Endodermal cell (in vitro differentiated cells): ENCODE measurements around the gene ARFGEF3. TPM values are rescaled to one million over a fixed set of nuclear protein-coding genes. Genes with fewer than 3 reads are reported as not detected.

Experiments
- DNase-seq: peaks from one replicate; pipeline ENCODE4 v3.0.0-alpha.2; 2017
- H3K27ac ChIP-seq: 2 replicates; pipeline ENCODE4 v1.5.1; 2013; ENCODE audit warnings: mild to moderate bottlenecking, low read depth, low read length, moderate library complexity
- H3K27me3 ChIP-seq: 2 replicates; pipeline ENCODE4 v1.6.1; 2013; ENCODE audit warnings: mild to moderate bottlenecking, low read length, moderate library complexity; ENCODE audit not compliant: insufficient read depth, control insufficient read depth, poor library complexity, severe bottlenecking
- H3K36me3 ChIP-seq: 2 replicates; pipeline ENCODE4 v1.7.0; 2013; ENCODE audit warnings: mild to moderate bottlenecking, low read length, moderate library complexity; ENCODE audit not compliant: control insufficient read depth, insufficient read depth
- H3K4me1 ChIP-seq: one replicate; pipeline ENCODE4 v1.7.0; 2013; ENCODE audit warnings: low read length; ENCODE audit not compliant: control insufficient read depth, insufficient read depth
- H3K4me3 ChIP-seq: 2 replicates; pipeline ENCODE4 v1.5.1; 2013; ENCODE audit warnings: mild to moderate bottlenecking, low read length, moderate library complexity
- H3K9ac ChIP-seq: 2 replicates; pipeline ENCODE4 v1.6.1; 2013; ENCODE audit warnings: mild to moderate bottlenecking, low read length, moderate library complexity; ENCODE audit not compliant: poor library complexity, severe bottlenecking; ENCODE audit errors: extremely low read depth
- H3K9me3 ChIP-seq: 2 replicates; pipeline ENCODE4 v1.6.1; 2013; ENCODE audit warnings: mild to moderate bottlenecking, low read length, moderate library complexity; ENCODE audit not compliant: control insufficient read depth
- H3K27ac Mint-ChIP-seq: 2 replicates; pipeline ENCODE4 v1.8.0; 2020; ENCODE audit warnings: mixed read lengths
- H3K27me3 Mint-ChIP-seq: 2 replicates; pipeline ENCODE4 v1.8.0; 2021; ENCODE audit warnings: mild to moderate bottlenecking, mixed read lengths; ENCODE audit not compliant: insufficient read depth
- H3K36me3 Mint-ChIP-seq: 2 replicates; pipeline ENCODE4 v1.8.0; 2020; ENCODE audit warnings: low read depth, mixed read lengths
- H3K4me1 Mint-ChIP-seq: 2 replicates; pipeline ENCODE4 v1.8.0; 2020; ENCODE audit warnings: mixed read lengths
- H3K4me3 Mint-ChIP-seq: 2 replicates; pipeline ENCODE4 v1.8.0; 2020; ENCODE audit warnings: mild to moderate bottlenecking, moderate library complexity, mixed read lengths
- H3K9me3 Mint-ChIP-seq: 2 replicates; pipeline ENCODE4 v1.8.0; 2020; ENCODE audit warnings: mild to moderate bottlenecking, mixed read lengths
- CTCF ChIP-seq: fragments of 200-600 bp; sonication (generic); conservative IDR thresholded peaks from 2 replicates; pipeline ENCODE4 v1.5.0; 2021; ENCODE audit warnings: antibody characterized with exemption, mild to moderate bottlenecking
- WGBS, 2 experiments: methylation state at CpG; one replicate each; pipeline versions ENCODE4 v1.1.5 to v1.1.7; 2013; ENCODE audit warnings: missing lambda C conversion rate in 2 of 2, mixed read lengths in 1 of 2; ENCODE audit not compliant: insufficient coverage in 1 of 2, insufficient read length in 1 of 2; 5-methylcytosine and 5-hydroxymethylcytosine counted together
- total RNA-seq, 2 donors: library from RNA; stranded (reverse); fragmentation: NEBNext Ultra II Directional in 1 of 2; extraction: Animal tissue kit (Norgen Biotek cat#: 25700) in 1 of 2; gene quantifications; 2 replicates in 1 of 2; 3 replicates in 1 of 2; pipeline ENCODE4 v1.2.1, GENCODE V29; 2021

Gene ARFGEF3
- total RNA-seq, 2 donors from 2014 or later = 10.9 to 14.3 TPM

DNA sequence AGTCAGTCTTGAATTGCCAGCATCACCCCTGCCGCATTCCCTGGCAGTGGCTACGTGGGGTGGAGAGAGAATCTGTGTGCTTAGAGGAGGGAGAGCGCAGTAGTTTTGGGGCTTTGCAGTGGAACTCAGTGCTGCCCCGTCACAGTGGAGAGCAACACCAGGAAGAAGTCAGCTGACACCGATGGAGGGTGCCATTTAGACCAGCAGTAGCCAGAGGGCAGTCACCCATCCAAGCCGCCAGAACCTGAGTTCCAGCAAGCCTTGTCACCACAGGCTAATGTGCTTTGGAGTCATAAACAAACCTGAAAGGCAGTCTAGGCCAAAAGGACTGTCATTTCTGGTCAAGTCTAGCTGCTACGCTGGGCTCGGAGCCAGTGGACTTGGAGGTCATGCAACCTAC lies 32.5 kb upstream of the ARFGEF3 start:
- H3K9me3 ChIP-seq = peaks cover 4% of the 10 kb centered on the region
- Mint-ChIP-seq H3K36me3 (no peaks in the 10 kb centered on the region), H3K27me3 (no peaks in the 10 kb centered on the region), H3K27ac (no peak overlapping the region), H3K4me1 (no peaks in the 10 kb centered on the region), H3K4me3 (no peak overlapping the region), H3K9me3 (peaks cover 9% of the 10 kb centered on the region)
- no peaks in the 10 kb centered on the region for H3K27me3 ChIP-seq
- H3K9ac ChIP-seq = no peak overlapping the region
- H3K36me3 ChIP-seq = no peaks in the 10 kb centered on the region
- peak; percentile 59 for TF ChIP-seq CTCF
- H3K4me3 ChIP-seq = no peak overlapping the region
- 90 to 92% methylated on average over 8 of the region's 8 CpGs for WGBS, 2 experiments
- H3K27ac ChIP-seq = no peak overlapping the region
- H3K4me1 ChIP-seq = no peaks in the 10 kb centered on the region
- DNase-seq = peak; percentile 74

GRCh38 chr6:138142806-138143205 lies 18.9 kb upstream of the ARFGEF3 start:
- Histone ChIP-seq H3K9ac (no peak overlapping the region), H3K9me3 (no peaks in the 10 kb centered on the region), H3K4me3 (no peak overlapping the region), H3K27me3 (no peaks in the 10 kb centered on the region), H3K4me1 (no peaks in the 10 kb centered on the region), H3K36me3 (no peaks in the 10 kb centered on the region), H3K27ac (no peak overlapping the region)
- peaks cover 2% of the 10 kb centered on the region for H3K27me3 Mint-ChIP-seq
- TF ChIP-seq CTCF = no peak
- 97 to 98% methylated on average over 4 of the region's 4 CpGs for WGBS, 2 experiments
- H3K9me3 Mint-ChIP-seq = no peaks in the 10 kb centered on the region
- H3K27ac Mint-ChIP-seq = no peak overlapping the region
- no peaks in the 10 kb centered on the region for H3K4me1 Mint-ChIP-seq
- no peak for DNase-seq
- H3K4me3 Mint-ChIP-seq = no peak overlapping the region
- H3K36me3 Mint-ChIP-seq = no peaks in the 10 kb centered on the region

GRCh38 chr6:138145402-138145801 lies 16.3 kb upstream of the ARFGEF3 start:
- 91 to 100% methylated on average over 2 to 3 of the region's 3 CpGs for WGBS, 2 experiments
- Mint-ChIP-seq H3K4me1 (no peaks in the 10 kb centered on the region), H3K9me3 (no peaks in the 10 kb centered on the region), H3K4me3 (no peak overlapping the region), H3K27ac (no peak overlapping the region), H3K36me3 (no peaks in the 10 kb centered on the region), H3K27me3 (peaks cover 2% of the 10 kb centered on the region)
- Histone ChIP-seq H3K27me3 (no peaks in the 10 kb centered on the region), H3K9me3 (no peaks in the 10 kb centered on the region), H3K27ac (no peak overlapping the region), H3K4me3 (no peak overlapping the region), H3K36me3 (no peaks in the 10 kb centered on the region), H3K4me1 (no peaks in the 10 kb centered on the region), H3K9ac (no peak overlapping the region)
- no peak for DNase-seq
- TF ChIP-seq CTCF = no peak
